Measurements from ENCODE around the gene FGD4. TPM values are rescaled to one million over a fixed set of nuclear protein-coding genes. Genes with fewer than 3 reads are reported as not detected.

FGD4 gene
- total RNA-seq, 2 donors from 2014 or later: 36.3 to 54.4 TPM

- no peaks in the 10 kb centered on the region for H3K4me1 ChIP-seq
- TF ChIP-seq POLR2A (IDR thresholded peaks at IDR 0.05): no peak
- TF ChIP-seq, protein P1, sequence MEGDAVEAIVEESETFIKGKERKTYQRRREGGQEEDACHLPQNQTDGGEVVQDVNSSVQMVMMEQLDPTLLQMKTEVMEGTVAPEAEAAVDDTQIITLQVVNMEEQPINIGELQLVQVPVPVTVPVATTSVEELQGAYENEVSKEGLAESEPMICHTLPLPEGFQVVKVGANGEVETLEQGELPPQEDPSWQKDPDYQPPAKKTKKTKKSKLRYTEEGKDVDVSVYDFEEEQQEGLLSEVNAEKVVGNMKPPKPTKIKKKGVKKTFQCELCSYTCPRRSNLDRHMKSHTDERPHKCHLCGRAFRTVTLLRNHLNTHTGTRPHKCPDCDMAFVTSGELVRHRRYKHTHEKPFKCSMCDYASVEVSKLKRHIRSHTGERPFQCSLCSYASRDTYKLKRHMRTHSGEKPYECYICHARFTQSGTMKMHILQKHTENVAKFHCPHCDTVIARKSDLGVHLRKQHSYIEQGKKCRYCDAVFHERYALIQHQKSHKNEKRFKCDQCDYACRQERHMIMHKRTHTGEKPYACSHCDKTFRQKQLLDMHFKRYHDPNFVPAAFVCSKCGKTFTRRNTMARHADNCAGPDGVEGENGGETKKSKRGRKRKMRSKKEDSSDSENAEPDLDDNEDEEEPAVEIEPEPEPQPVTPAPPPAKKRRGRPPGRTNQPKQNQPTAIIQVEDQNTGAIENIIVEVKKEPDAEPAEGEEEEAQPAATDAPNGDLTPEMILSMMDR (IDR thresholded peaks at IDR 0.05): no peak
- ATAC-seq: no peak
- DNase-seq: no peak
- intact Hi-C loops (cut with DNase I): no loop called here
- 70 to 74% methylated on average over 12 of the region's 12 CpGs for WGBS, 2 donors
- no peaks in the 10 kb centered on the region for H3K27me3 ChIP-seq
- H3K36me3 ChIP-seq (replicated peaks in 1 of 2; ENCODE audit: insufficient read depth in 1 of 2, low read depth in 2 of 2): no peaks in the 10 kb centered on the region
- no peak overlapping the region for H3K27ac ChIP-seq
- no peak overlapping the region for H3K4me3 ChIP-seq
- H3K9me3 ChIP-seq: no peaks in the 10 kb centered on the region
These were observed 21.9 kb upstream of the FGD4 start for GRCh38 chr12:32377344-32378055.

GRCh38 chr12:32379213-32379612 lies 20.1 kb upstream of the FGD4 start:
- intact Hi-C loops (cut with DNase I): no loop called here
- TF ChIP-seq, protein P1 (IDR thresholded peaks at IDR 0.05): no peak
- TF ChIP-seq POLR2A (IDR thresholded peaks at IDR 0.05): no peak
- Histone ChIP-seq H3K36me3 (replicated peaks in 1 of 2; ENCODE audit: insufficient read depth in 1 of 2, low read depth in 2 of 2) (no peaks in the 10 kb centered on the region), H3K9me3 (no peaks in the 10 kb centered on the region), H3K27me3 (no peaks in the 10 kb centered on the region), H3K27ac (no peak overlapping the region), H3K4me3 (no peak overlapping the region), H3K4me1 (no peaks in the 10 kb centered on the region)
- WGBS, 2 donors: 84% methylated on average over 10 of the region's 10 CpGs
- DNase-seq (no peak), ATAC-seq (no peak)

- ATAC-seq (no peak), DNase-seq (no peak)
- no peak overlapping the region for H3K4me3 ChIP-seq
- H3K27ac ChIP-seq: no peak overlapping the region
- H3K27me3 ChIP-seq: no peaks in the 10 kb centered on the region
- no peaks in the 10 kb centered on the region for H3K36me3 ChIP-seq (replicated peaks in 1 of 2; ENCODE audit: insufficient read depth in 1 of 2, low read depth in 2 of 2)
- TF ChIP-seq POLR2A (IDR thresholded peaks at IDR 0.05): no peak
- TF ChIP-seq, protein P1 (IDR thresholded peaks at IDR 0.05): no peak
- no peaks in the 10 kb centered on the region for H3K9me3 ChIP-seq
- H3K4me1 ChIP-seq: no peaks in the 10 kb centered on the region
- 76 to 85% methylated on average over 8 of the region's 8 CpGs for WGBS, 2 donors
- intact Hi-C loops (cut with DNase I): no loop called here
These were observed 19.7 kb upstream of the FGD4 start for GRCh38 chr12:32379667-32380066.

- H3K27ac ChIP-seq: no peak overlapping the region
- WGBS, 2 donors: 82 to 86% methylated on average over 2 of the region's 2 CpGs
- TF ChIP-seq POLR2A (IDR thresholded peaks at IDR 0.05): no peak
- TF ChIP-seq, protein P1 (IDR thresholded peaks at IDR 0.05): no peak
- intact Hi-C loops (cut with DNase I): no loop called here
- no peak overlapping the region for H3K4me3 ChIP-seq
- DNase-seq (no peak), ATAC-seq (no peak)
- H3K36me3 ChIP-seq (replicated peaks in 1 of 2; ENCODE audit: insufficient read depth in 1 of 2, low read depth in 2 of 2): no peaks in the 10 kb centered on the region
- H3K9me3 ChIP-seq: no peaks in the 10 kb centered on the region
- H3K27me3 ChIP-seq: no peaks in the 10 kb centered on the region
- no peaks in the 10 kb centered on the region for H3K4me1 ChIP-seq
These were observed 17.1 kb upstream of the FGD4 start for GRCh38 chr12:32382226-32382625.

Data from body of pancreas (tissue), 4 donors.